Naive thymus-derived CD4-positive, alpha-beta T cell (primary cell): Measurements from ENCODE around the gene FGFRL1. TPM values are rescaled to one million over a fixed set of nuclear protein-coding genes. Genes with fewer than 3 reads are reported as not detected.
A peak's percentile ranks its signal among the peaks of the same experiment; 100 is the strongest.

Experiments
- ATAC-seq: fragments of 150-1000 bp; cut with Tn5 transposase; 2 replicates; pipeline ENCODE4 v1.10.0; 2021; ENCODE audit warnings: mild to moderate bottlenecking, moderate library complexity
- CTCF ChIA-PET: fragments of 350-600 bp; sonication (Branson Sonifier 250); formaldehyde crosslinking; loops from one replicate; lab custom pipeline; 2021; ENCODE audit warnings: antibody characterized with exemption; lab: Charles Lee
- POLR2A ChIA-PET: fragments of 350-600 bp; sonication (Branson Sonifier 250); formaldehyde crosslinking; loops from one replicate; lab custom pipeline; 2021; ENCODE audit warnings: antibody characterized with exemption, inconsistent platforms; lab: Charles Lee
- DNase-seq, 9 donors: peaks; one replicate each; pipeline versions ENCODE4 v3.0.0 to v3.0.0-alpha.2; 2020 to 2022; ENCODE audit warnings: mixed read lengths in 1 of 9
- H3K27ac ChIP-seq: one replicate; pipeline ENCODE4 v1.7.0; 2013; ENCODE audit warnings: mild to moderate bottlenecking, low read depth, low read length, moderate library complexity
- H3K27me3 ChIP-seq, 2 donors: one replicate each; pipeline ENCODE4 v1.7.0; 2013; ENCODE audit warnings: low read length in 2 of 2, mild to moderate bottlenecking in 2 of 2, moderate library complexity in 2 of 2; ENCODE audit not compliant: control insufficient read depth in 2 of 2, insufficient read depth in 2 of 2
- H3K36me3 ChIP-seq, 3 experiments: 1 replicate in 2 of 3; 2 replicates in 1 of 3; pipeline ENCODE4 v1.7.0; 2013; ENCODE audit warnings: low read length in 3 of 3, mild to moderate bottlenecking in 3 of 3, moderate library complexity in 1 of 3; ENCODE audit not compliant: insufficient read depth in 3 of 3, control insufficient read depth in 2 of 3
- H3K4me1 ChIP-seq, 2 donors: one replicate each; pipeline ENCODE4 v1.7.0; 2013; ENCODE audit warnings: low read length in 2 of 2, mild to moderate bottlenecking in 2 of 2, moderate library complexity in 1 of 2; ENCODE audit not compliant: control insufficient read depth in 2 of 2, insufficient read depth in 2 of 2
- H3K4me3 ChIP-seq: 2 replicates; pipeline ENCODE4 v1.7.0; 2013; ENCODE audit warnings: mild to moderate bottlenecking, low read length
- H3K9me3 ChIP-seq, 3 experiments: 1 replicate in 2 of 3; 2 replicates in 1 of 3; pipeline ENCODE4 v1.7.0; 2013; ENCODE audit warnings: low read length in 3 of 3; ENCODE audit not compliant: control insufficient read depth in 2 of 3
- H3K27ac Mint-ChIP-seq, 9 donors: one replicate each; pipeline ENCODE4 v1.8.0; 2020 to 2022; ENCODE audit warnings: mixed read lengths in 9 of 9, mild to moderate bottlenecking in 8 of 9, moderate library complexity in 5 of 9, inconsistent platforms in 2 of 9
- H3K27me3 Mint-ChIP-seq, 5 donors: one replicate each; pipeline ENCODE4 v1.8.0; 2021 to 2022; ENCODE audit warnings: mixed read lengths in 5 of 5, mild to moderate bottlenecking in 1 of 5
- H3K36me3 Mint-ChIP-seq, 5 donors: one replicate each; pipeline ENCODE4 v1.8.0; 2020 to 2022; ENCODE audit warnings: mixed read lengths in 5 of 5, mild to moderate bottlenecking in 3 of 5, inconsistent platforms in 1 of 5
- H3K4me1 Mint-ChIP-seq, 7 donors: one replicate each; pipeline ENCODE4 v1.8.0; 2020 to 2022; ENCODE audit warnings: mixed read lengths in 7 of 7, mild to moderate bottlenecking in 3 of 7, inconsistent platforms in 1 of 7
- H3K4me3 Mint-ChIP-seq, 10 donors: one replicate each; pipeline ENCODE4 v1.8.0; 2020 to 2022; ENCODE audit warnings: mild to moderate bottlenecking in 10 of 10, mixed read lengths in 10 of 10, moderate library complexity in 6 of 10, inconsistent platforms in 2 of 10
- H3K9me3 Mint-ChIP-seq, 11 donors: one replicate each; pipeline ENCODE4 v1.8.0; 2020 to 2022; ENCODE audit warnings: mixed read lengths in 11 of 11, mild to moderate bottlenecking in 4 of 11, inconsistent platforms in 1 of 11, moderate library complexity in 1 of 11
- intact Hi-C, 2 donors: fragments of 100-400 bp; cut with micrococcal nuclease; formaldehyde crosslinking; loops; one replicate each; pipeline ENCODE4 v1.15.1; 2023
- polyA plus RNA-seq, 2 donors: library from polyadenylated mRNA; unstranded; fragments of 300-500 nt; fragmentation: Illumina TruSeq; gene quantifications; one replicate each; pipeline ENCODE4 v1.2.3, GENCODE V29; 2021
- total RNA-seq, 6 experiments: library from RNA in 5 of 6; stranded (reverse) in 5 of 6; gene quantifications; 1 replicate in 5 of 6; 2 replicates in 1 of 6; pipeline ENCODE4 v1.2.3 and lab custom pipeline; 2021 to 2026

Gene FGFRL1
- total and polyA plus RNA-seq, 7 experiments from 2014 or later, result 0.45 to 28.1 (median 17.7) TPM

DNA sequence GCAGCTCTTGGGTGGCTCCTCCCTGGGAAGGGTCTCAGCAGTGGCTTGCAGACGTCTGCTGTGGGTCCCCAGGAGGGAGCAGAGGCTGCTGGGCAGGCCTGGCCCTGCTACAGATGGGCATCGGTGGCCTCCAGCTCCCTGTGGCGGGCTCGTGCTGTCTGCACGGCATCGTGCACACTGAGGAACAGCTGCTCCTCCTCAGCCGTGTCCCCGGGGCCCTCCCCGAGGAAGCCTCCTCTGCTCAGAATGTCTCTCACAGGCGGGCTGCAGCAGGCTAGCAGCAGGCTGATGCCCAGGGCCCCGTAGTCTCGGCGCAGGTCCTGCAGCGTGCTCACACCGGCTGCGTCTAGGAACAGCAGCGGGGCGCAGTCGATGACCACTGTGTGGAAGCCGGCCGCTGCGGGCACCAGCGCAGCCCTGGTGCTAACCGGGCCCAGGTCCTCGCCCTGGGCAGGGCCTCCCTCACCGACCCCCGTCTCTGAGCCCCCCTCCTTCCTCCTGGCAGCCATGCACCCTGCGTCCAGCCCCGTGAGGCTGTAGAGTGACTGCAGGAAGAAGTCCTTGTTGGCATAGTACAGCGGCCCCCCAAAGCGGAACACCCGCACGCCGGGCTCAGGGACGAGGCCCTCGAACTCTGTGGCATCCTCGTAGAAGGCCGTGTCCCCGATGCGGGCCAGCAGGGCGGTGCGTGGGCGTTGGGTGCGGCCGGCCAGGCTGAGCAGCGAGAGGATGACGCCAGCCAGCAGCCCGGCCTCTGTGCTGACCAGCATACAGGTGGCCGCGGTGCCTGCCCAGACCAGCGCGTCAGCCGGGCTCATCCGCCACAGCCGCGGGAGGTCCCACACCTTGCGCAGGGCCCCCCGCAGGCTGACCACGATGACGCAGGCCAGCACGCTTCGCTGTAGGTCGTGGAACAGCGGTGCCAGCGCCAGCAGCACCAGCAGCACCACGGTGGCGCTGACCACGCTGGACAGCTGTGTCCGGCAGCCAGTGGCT, 22.4 kb upstream of the FGFRL1 start:
- Histone ChIP-seq H3K4me1 (peaks cover 19 to 21% of the 10 kb centered on the region in 2 donors), H3K4me3 (no peak overlapping the region), H3K9me3 (no peaks in the 10 kb centered on the region), H3K27ac (no peak overlapping the region), H3K27me3 (no peaks in the 10 kb centered on the region), H3K36me3 (peaks cover 0 to 34% (median 0%) of the 10 kb centered on the region in 3 experiments)
- intact Hi-C loops, result loop anchor here in 1 of 2 donors (5.0 to 10.0 kb wide), 2 partner anchors 258 to 744 kb away; partner anchors contain the start of gene CTBP1
- Mint-ChIP-seq H3K27ac (no peak overlapping the region), H3K4me3 (peak overlapping the region in 2 of 10 donors; percentile 42 to 53), H3K4me1 (peaks cover 6 to 29% (median 22%) of the 10 kb centered on the region in 7 donors), H3K27me3 (no peaks in the 10 kb centered on the region), H3K9me3 (no peaks in the 10 kb centered on the region), H3K36me3 (no peaks in the 10 kb centered on the region)
- CTCF ChIA-PET, result interaction anchor here (3.0 kb wide), 1 partner anchor 247 kb away, joined by 19 read pairs; no protein-coding TSS in a partner anchor
- no peak for DNase-seq
- POLR2A ChIA-PET, result no interaction called here
- ATAC-seq, result no peak

DNA sequence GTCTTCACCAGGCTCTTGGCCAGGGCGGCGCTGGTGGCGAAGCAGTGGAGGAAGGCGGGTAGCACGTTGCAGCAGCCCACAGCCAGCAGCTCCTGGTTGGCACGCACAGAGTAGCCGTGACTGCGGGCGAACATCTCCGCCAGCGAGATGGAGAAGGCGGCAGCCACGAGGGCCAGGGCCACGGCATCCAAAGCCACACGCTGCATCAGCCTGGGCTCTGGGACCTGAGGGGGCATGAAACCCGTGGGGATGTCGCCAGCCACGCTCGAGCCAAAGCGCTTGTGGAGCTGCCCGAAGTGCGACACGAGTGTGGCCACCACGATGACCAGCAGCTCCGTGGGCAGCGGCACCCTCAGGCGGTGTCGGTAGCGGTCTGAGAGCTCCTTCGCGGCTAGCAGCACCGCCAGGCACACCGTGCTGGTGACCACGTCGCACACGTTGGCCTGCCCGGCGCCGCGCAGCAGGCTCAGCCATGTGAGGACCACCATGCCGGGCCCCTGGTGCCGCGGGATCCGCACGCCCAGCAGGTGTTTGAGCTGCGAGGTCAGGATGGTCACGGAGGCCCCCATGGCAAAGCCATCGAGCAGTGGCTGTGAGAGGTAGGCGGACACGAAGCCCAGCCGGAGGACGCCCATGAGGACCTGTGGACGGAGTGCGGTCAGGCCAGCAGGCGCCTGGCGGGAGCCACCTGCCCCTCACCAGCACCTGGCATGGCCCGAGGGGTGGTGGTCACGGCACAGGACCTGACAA, 21.5 kb upstream of the FGFRL1 start:
- Mint-ChIP-seq H3K36me3 (no peaks in the 10 kb centered on the region), H3K4me3 (no peak overlapping the region), H3K27me3 (no peaks in the 10 kb centered on the region), H3K4me1 (peaks cover 6 to 20% (median 17%) of the 10 kb centered on the region in 7 donors), H3K27ac (no peak overlapping the region), H3K9me3 (no peaks in the 10 kb centered on the region)
- CTCF ChIA-PET, result no interaction called here
- Histone ChIP-seq H3K9me3 (no peaks in the 10 kb centered on the region), H3K27ac (no peak overlapping the region), H3K4me3 (no peak overlapping the region), H3K36me3 (peaks cover 0 to 34% (median 0%) of the 10 kb centered on the region in 3 experiments), H3K27me3 (no peaks in the 10 kb centered on the region), H3K4me1 (peaks cover 13 to 19% of the 10 kb centered on the region in 2 donors)
- intact Hi-C loops, result loop anchor here in 1 of 2 donors (5.0 to 10.0 kb wide), 2 partner anchors 257 to 745 kb away; partner anchors contain the start of gene CTBP1
- DNase-seq (no peak), ATAC-seq (no peak)
- POLR2A ChIA-PET, result no interaction called here

DNA sequence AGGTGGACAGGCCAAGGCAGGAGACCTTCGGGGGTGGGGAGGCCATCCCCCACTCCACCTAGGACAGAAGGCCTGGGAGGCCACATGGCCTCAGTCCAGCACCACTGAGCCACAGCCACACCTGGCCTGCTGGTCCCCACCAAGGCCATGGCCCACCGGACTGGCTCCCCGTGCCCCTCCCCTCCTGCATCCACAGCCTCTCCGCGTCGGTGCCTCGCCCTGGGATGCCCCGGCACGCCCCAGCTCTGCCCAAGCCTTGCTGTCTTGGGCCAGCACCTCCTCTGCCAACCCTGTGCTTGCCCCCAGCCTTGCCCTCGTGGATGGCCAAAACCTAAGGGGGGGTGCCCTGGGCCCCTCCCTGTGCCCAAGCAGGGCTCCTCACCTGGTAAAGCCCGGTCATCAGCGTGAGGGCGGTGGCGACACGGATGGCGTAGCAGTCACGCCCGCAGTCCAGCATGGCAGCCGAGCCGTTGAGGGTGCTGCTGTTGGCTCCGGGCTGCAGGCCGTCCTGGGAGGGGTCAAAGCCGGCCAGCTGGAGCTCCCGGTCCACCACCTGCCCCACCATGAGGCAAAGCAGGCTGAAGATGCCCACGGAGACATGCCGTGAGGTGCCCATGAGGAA, 20.6 kb upstream of the FGFRL1 start:
- Histone ChIP-seq H3K36me3 (peaks cover 0 to 34% (median 0%) of the 10 kb centered on the region in 3 experiments), H3K27ac (no peak overlapping the region), H3K4me1 (peaks cover 5 to 9% of the 10 kb centered on the region in 2 donors), H3K9me3 (no peaks in the 10 kb centered on the region), H3K27me3 (no peaks in the 10 kb centered on the region), H3K4me3 (no peak overlapping the region)
- no peak for ATAC-seq
- CTCF ChIA-PET, result no interaction called here
- Mint-ChIP-seq H3K9me3 (no peaks in the 10 kb centered on the region), H3K36me3 (no peaks in the 10 kb centered on the region), H3K27ac (no peak overlapping the region), H3K4me3 (no peak overlapping the region), H3K4me1 (peaks cover 0 to 11% (median 8%) of the 10 kb centered on the region in 7 donors), H3K27me3 (no peaks in the 10 kb centered on the region)
- intact Hi-C loops, result no loop called here
- POLR2A ChIA-PET, result no interaction called here
- DNase-seq, result no peak

DNA sequence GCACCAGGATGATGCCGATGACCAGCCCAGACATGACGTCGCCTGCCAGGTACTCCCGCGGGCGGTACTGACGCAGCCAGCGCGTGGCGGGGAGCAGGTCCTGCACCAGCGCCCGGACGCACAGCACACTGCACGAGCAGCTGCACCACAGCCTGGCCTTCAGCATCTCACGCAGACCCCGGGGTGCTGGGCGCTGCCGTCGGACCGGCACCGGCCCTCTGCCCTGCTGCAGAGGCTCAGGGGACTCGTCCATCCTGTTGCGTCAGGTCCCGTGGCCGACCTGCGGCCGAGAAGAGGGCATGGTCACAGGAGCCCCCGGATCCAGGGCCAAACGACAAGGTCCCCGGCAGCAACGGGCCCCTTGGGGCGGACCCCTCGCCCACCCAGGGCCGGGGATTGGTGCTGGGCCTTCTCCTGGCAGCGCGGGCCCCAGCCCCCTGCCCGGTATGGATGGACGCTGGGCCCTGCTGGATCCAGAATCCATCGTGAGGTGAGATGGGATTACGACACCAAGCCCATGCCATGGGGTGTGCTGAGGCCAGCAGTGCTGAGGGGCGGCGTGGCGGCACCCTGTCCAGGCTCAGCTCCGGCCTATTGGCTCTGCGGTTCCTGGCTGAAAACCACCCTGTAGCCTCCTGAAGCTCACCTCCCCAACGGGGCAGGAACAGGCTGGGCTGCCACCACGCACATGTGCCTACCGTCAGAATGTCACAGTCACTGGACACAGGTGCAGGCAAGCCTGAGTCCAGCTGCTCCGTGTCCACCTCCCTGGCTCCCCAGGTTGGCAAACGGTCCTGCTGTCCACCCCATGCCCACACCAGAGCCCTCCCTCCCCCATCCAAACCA, 19.8 kb upstream of the FGFRL1 start:
- H3K4me1 Mint-ChIP-seq, result peaks cover 0 to 5% (median 0%) of the 10 kb centered on the region in 7 donors
- no peak overlapping the region for H3K27ac ChIP-seq
- H3K27me3 Mint-ChIP-seq, result peaks cover 0 to 6% (median 0%) of the 10 kb centered on the region in 5 donors
- no peak overlapping the region for H3K4me3 Mint-ChIP-seq
- H3K27ac Mint-ChIP-seq, result no peak overlapping the region
- CTCF ChIA-PET, result interaction anchor here (0.6 kb wide), 1 partner anchor 67 kb away, joined by 3 read pairs; no protein-coding TSS in a partner anchor
- peaks cover 0 to 34% (median 0%) of the 10 kb centered on the region in 3 experiments for H3K36me3 ChIP-seq
- DNase-seq (no peak), ATAC-seq (no peak)
- H3K27me3 ChIP-seq, result no peaks in the 10 kb centered on the region
- H3K9me3 ChIP-seq, result no peaks in the 10 kb centered on the region
- H3K9me3 Mint-ChIP-seq, result no peaks in the 10 kb centered on the region
- peaks cover 0 to 4% of the 10 kb centered on the region in 2 donors for H3K4me1 ChIP-seq
- no peak overlapping the region for H3K4me3 ChIP-seq
- POLR2A ChIA-PET, result no interaction called here
- H3K36me3 Mint-ChIP-seq, result no peaks in the 10 kb centered on the region
- intact Hi-C loops, result no loop called here

DNA sequence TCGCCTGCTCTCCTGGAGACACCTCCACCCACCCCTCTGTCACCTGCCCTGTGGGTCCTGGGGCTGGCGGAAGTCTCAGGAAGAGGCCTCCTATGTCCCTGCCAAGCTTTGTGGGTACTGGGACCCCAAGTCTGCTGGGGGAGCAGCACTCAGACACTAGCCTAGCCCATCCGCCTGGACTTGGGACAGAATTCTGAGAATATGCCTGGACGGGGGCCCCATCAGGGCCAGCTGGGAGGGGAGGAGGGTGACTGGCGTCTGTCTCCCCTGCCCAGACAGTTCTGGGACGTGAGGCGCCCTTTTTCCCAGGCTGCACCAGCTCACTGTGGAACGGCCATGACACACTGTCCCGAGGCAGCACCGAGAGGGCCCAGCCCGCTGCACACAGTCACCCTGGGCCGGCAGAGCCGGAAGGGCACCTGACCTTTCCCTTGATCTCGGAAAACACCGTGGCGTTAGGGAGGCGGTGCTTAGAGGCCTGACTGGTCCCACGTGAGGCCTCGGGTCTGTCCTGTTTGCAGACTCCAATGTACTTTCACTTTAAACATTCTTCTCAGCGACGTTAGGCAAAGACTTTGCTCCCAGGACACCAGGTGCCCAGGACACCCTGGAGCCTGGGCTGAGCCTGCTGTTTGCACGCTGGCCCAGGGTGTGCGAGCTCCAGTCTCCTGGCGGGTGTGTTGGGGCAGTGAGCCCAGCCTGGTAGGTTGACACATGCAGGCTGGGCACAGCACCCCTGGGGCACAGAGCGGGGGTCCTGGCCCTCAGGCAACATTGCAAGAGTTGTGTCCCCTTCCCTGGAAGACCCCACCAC, 18.9 kb upstream of the FGFRL1 start:
- ChIA-PET CTCF (interaction anchor here (0.6 kb wide), 1 partner anchor 68 kb away, joined by 3 read pairs; no protein-coding TSS in a partner anchor), POLR2A (no interaction called here)
- H3K36me3 Mint-ChIP-seq, result no peaks in the 10 kb centered on the region
- DNase-seq (no peak), ATAC-seq (no peak)
- intact Hi-C loops, result no loop called here
- Histone ChIP-seq H3K36me3 (peaks cover 0 to 34% (median 0%) of the 10 kb centered on the region in 3 experiments), H3K27ac (no peak overlapping the region), H3K4me1 (peaks cover under 1 to 2% of the 10 kb centered on the region in 2 donors), H3K9me3 (no peaks in the 10 kb centered on the region), H3K4me3 (no peak overlapping the region), H3K27me3 (no peaks in the 10 kb centered on the region)
- H3K4me3 Mint-ChIP-seq, result no peak overlapping the region
- H3K9me3 Mint-ChIP-seq, result no peaks in the 10 kb centered on the region
- no peak overlapping the region for H3K27ac Mint-ChIP-seq
- H3K4me1 Mint-ChIP-seq, result peaks cover 0 to 3% (median 0%) of the 10 kb centered on the region in 7 donors
- H3K27me3 Mint-ChIP-seq, result peaks cover 0 to 10% (median 0%) of the 10 kb centered on the region in 5 donors
